ENCODE measurements around the gene ATP6V1E1. TPM values are rescaled to one million over a fixed set of nuclear protein-coding genes. Genes with fewer than 3 reads are reported as not detected.

Gene ATP6V1E1
- total RNA-seq, 4 donors from 2014 or later = 159 to 181 (median 165) TPM

GRCh38 chr22:17580441-17581031, 48.0 kb downstream of the ATP6V1E1 start:
- TF ChIP-seq CTCF (IDR thresholded peaks at IDR 0.05; ENCODE audit: low read depth) = no peak

GRCh38 chr22:17579535-17579981, 49.0 kb downstream of the ATP6V1E1 start:
- TF ChIP-seq CTCF (IDR thresholded peaks at IDR 0.05; ENCODE audit: low read depth) = no peak

DNA sequence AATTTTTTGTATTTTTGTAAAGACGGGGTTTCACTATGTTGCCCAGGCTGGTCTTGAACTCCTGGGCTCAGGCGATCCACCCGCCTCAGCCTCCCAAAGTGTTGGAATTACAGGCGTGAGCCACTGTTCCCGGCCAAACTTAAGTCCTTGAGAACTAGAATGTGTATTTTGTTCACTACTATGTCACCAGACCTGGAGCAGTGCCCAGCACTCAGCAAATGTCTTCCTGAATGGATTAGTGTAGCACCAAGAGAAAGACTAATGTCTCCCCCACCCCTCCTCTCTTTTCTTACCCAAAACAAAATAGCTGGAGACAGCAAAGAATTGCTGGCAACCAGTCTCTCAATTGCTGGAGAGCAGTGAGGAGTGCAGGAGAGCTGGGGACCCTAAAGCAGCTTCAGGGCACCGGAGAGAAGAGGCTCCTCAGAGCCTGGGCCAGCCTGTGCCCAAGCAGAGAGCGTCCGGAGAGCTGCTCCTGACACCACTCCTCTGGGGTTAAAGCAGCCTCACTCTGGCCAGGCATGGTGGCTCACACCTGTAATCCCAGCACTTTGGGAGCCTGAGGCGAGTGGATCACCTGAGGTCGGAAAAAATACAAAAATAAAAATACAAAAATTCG, 50.3 kb downstream of the ATP6V1E1 start:
- TF ChIP-seq CTCF (IDR thresholded peaks at IDR 0.05; ENCODE audit: low read depth) = no peak

DNA sequence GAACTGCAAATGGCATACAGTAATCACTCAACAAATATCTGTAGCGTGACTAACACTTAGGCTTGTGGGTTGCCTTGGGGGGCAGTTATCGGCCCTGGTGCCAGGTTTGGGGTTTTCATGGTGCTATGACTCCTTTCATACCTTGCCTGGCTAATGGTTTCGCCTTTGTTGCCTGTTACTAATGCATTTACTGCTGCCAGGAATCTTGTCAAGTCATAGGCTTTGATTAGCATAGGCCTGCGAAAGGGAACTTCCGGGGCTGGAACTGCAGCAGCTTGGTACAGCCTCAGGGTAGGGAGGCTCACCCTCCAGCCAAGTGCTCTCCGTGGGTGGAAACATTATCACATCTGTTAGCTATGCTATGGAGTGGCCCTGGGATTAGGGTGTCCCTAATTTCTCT, 52.1 kb downstream of the ATP6V1E1 start:
- TF ChIP-seq CTCF (IDR thresholded peaks at IDR 0.05; ENCODE audit: low read depth) = no peak

- no peak for TF ChIP-seq CTCF (IDR thresholded peaks at IDR 0.05; ENCODE audit: low read depth)
Measured at GRCh38 chr22:17575681-17576080, 52.9 kb downstream of the ATP6V1E1 start.

DNA sequence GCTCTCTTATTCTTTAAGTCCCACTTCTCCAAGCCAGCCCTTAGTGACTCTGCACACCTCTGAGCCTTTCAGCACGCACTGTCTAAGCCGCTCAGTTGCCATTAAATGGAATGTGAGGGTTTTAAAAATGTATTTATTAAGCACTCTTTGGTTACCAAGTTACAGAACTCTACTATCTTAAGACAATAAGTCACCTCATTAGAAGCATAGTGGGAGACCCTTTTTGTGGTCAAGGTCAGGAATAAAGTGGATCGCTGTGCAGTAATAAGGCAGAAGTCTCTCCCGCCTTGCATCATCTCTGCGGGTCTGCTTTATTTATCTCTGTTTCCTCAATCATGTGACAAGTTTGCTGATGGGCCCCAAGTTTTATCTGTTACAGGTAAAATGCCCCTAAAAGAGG, 53.4 kb downstream of the ATP6V1E1 start:
- TF ChIP-seq CTCF (IDR thresholded peaks at IDR 0.05; ENCODE audit: low read depth) = no peak

GRCh38 chr22:17570851-17571631, 57.5 kb downstream of the ATP6V1E1 start:
- no peak for TF ChIP-seq CTCF (IDR thresholded peaks at IDR 0.05; ENCODE audit: low read depth)
